Kidney epithelial cell (primary cell): ENCODE measurements around the gene DNAJA1. TPM values are rescaled to one million over a fixed set of nuclear protein-coding genes. Genes with fewer than 3 reads are reported as not detected.

Experiments used
- DNase-seq: peaks from one replicate; pipeline ENCODE4 v3.0.0-alpha.2; 2010; ENCODE audit warnings: low read depth
- H3K27me3 ChIP-seq: 2 replicates; pipeline ENCODE4 v1.6.0; 2011; ENCODE audit warnings: low read length; ENCODE audit not compliant: control insufficient read depth, insufficient read depth
- H3K36me3 ChIP-seq: 2 replicates; pipeline ENCODE4 v1.5.1; 2011; ENCODE audit warnings: low read length; ENCODE audit not compliant: control insufficient read depth, insufficient read depth
- H3K4me3 ChIP-seq: 2 replicates; pipeline ENCODE4 v1.5.1; 2011; ENCODE audit warnings: low read depth, mild to moderate bottlenecking, control low read depth, low read length
- total RNA-seq: library from RNA; depleted of rRNA; stranded (reverse); fragments of >200 nt; gene quantifications from 2 replicates; pipeline ENCODE4 v1.2.3, GENCODE V29; 2015
- TF ChIP-seq, protein P1 (sequence below): IDR thresholded peaks from 2 replicates; pipeline ENCODE4 v1.5.1; 2011; ENCODE audit warnings: mild to moderate bottlenecking, moderate library complexity, low read length, control low read depth, inconsistent platforms; ENCODE audit not compliant: insufficient read depth, poor library complexity, severe bottlenecking

DNAJA1 gene
- total RNA-seq, 1 donor from 2014 or later = 166 TPM

GRCh38 chr9:33022755-33023154, 2.3 kb upstream of the DNAJA1 start:
- Histone ChIP-seq H3K4me3 (no peak overlapping the region), H3K36me3 (no peaks in the 10 kb centered on the region), H3K27me3 (no peaks in the 10 kb centered on the region)
- DNase-seq = no peak
- TF ChIP-seq, protein P1, sequence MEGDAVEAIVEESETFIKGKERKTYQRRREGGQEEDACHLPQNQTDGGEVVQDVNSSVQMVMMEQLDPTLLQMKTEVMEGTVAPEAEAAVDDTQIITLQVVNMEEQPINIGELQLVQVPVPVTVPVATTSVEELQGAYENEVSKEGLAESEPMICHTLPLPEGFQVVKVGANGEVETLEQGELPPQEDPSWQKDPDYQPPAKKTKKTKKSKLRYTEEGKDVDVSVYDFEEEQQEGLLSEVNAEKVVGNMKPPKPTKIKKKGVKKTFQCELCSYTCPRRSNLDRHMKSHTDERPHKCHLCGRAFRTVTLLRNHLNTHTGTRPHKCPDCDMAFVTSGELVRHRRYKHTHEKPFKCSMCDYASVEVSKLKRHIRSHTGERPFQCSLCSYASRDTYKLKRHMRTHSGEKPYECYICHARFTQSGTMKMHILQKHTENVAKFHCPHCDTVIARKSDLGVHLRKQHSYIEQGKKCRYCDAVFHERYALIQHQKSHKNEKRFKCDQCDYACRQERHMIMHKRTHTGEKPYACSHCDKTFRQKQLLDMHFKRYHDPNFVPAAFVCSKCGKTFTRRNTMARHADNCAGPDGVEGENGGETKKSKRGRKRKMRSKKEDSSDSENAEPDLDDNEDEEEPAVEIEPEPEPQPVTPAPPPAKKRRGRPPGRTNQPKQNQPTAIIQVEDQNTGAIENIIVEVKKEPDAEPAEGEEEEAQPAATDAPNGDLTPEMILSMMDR = no peak

GRCh38 chr9:33023661-33024060, 1.4 kb upstream of the DNAJA1 start:
- DNase-seq = no peak
- TF ChIP-seq, protein P1 = no peak
- Histone ChIP-seq H3K27me3 (no peaks in the 10 kb centered on the region), H3K36me3 (no peaks in the 10 kb centered on the region), H3K4me3 (peak overlapping the region; percentile 98)

- DNase-seq = no peak
- no peaks in the 10 kb centered on the region for H3K36me3 ChIP-seq
- H3K4me3 ChIP-seq = peak overlapping the region; percentile 98
- no peaks in the 10 kb centered on the region for H3K27me3 ChIP-seq
- TF ChIP-seq, protein P1 = no peak
Observed at GRCh38 chr9:33024126-33024965, 727 bp upstream of the DNAJA1 start.

DNA sequence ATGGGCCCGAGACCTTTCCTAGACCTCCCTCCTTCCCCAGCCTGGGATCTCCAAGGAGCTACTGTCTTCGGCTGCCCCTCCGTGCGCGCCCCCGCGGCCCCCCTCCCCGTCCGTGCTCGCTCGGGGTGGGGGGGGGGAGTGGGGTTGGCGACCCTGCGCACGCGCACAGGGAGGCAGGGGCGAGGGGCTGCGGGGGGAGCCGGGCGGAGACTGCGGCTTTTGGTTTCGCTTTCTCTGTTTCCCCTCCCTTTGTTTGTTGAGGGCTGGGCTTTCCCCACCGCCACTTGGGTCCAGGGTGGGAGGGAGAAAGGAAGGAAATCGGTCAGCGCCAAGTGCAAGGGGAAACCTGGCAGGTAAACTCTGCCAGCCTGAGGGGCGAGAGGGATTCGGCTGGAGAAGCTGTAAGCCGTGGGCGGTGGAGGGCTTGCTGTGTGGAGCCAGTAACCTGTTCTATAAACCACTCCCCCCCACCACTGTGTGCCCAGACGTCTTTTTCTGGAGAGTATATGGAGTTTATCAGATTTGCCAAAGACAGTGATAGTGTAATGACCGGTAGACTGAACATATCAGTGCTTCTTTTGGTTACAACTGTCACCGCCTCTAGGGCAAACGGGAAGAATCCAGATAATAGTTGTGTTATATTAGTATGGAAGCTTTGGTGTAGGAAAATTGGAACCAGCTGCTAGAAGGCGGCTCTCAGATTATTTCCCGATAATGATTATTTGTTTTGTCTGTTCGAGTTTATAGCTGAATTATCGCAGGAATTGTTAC, 684 bp downstream of the DNAJA1 start:
- Histone ChIP-seq H3K27me3 (no peaks in the 10 kb centered on the region), H3K36me3 (no peaks in the 10 kb centered on the region), H3K4me3 (peak overlapping the region; percentile 98)
- DNase-seq = peak; percentile 19
- TF ChIP-seq, protein P1 = no peak

DNA sequence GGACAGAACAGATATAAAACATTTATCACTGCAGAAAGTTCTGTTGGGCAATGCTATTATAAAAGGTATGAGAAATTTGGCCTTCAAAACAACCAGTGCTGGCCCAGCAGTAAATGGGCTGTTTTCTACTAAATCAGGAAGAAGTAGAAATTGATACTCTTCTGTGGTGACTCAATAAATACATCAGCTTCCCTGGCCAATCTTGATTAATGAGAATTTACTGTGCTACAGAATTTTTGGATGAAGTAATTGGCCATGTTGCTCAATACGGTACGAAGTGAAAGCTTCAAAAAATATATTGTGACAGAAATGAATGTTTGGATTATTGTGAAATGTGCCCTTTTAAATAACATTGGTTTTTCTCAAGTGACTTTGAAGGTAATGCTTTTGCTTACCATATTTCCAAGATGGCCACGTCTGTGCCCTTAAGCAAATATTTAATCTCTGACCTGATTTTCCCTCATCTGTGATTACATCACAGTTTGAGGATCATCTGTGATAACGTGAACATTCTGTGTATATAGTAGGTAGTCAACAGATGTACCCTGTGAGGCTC, 4.2 kb downstream of the DNAJA1 start:
- no peaks in the 10 kb centered on the region for H3K36me3 ChIP-seq
- no peak for DNase-seq
- H3K4me3 ChIP-seq = no peak overlapping the region
- no peaks in the 10 kb centered on the region for H3K27me3 ChIP-seq
- TF ChIP-seq, protein P1 = no peak
